Right lobe of liver (tissue), 6 donors: ENCODE measurements around the gene GPC6. TPM values are rescaled to one million over a fixed set of nuclear protein-coding genes. Genes with fewer than 3 reads are reported as not detected.

Experiments
- ATAC-seq, 4 donors: fragments of 200-7000 bp; cut with Tn5 transposase; one replicate each; pipeline ENCODE4 v1.9.1; 2020; ENCODE audit warnings: mild to moderate bottlenecking in 4 of 4, moderate library complexity in 4 of 4
- DNase-seq, 3 donors: peaks; one replicate each; pipeline ENCODE4 v3.0.0-alpha.2; 2020
- H3K27ac ChIP-seq, 3 donors: fragments of 200-600 bp; one replicate each; pipeline ENCODE4 v1.8.0; 2022
- H3K27me3 ChIP-seq, 2 donors: fragments of 200-600 bp; one replicate each; pipeline ENCODE4 v1.8.0; 2022
- H3K36me3 ChIP-seq, 4 donors: fragments of 200-600 bp; sonication (generic) in 1 of 4; one replicate each; pipeline versions ENCODE4 v1.5.1 to v1.8.0; 2017 to 2022; ENCODE audit warnings: control low read depth in 1 of 4
- H3K4me1 ChIP-seq, 4 donors: fragments of 200-600 bp; sonication (generic) in 1 of 4; one replicate each; pipeline versions ENCODE4 v1.5.1 to v1.8.0; 2017 to 2022; ENCODE audit warnings: control low read depth in 1 of 4
- H3K4me3 ChIP-seq, 3 donors: fragments of 200-600 bp; one replicate each; pipeline ENCODE4 v1.8.0; 2022
- H3K9me3 ChIP-seq, 4 donors: fragments of 200-600 bp; sonication (generic) in 1 of 4; one replicate each; pipeline versions ENCODE4 v1.5.1 to v1.8.0; 2017 to 2022; ENCODE audit warnings: control low read depth in 1 of 4
- CTCF ChIP-seq, 4 donors: fragments of 200-600 bp in 3 of 4; fragments of 450-650 bp in 1 of 4; IDR thresholded peaks; one replicate each; pipeline versions ENCODE4 v1.5.1 to v1.8.0; 2016 to 2022; ENCODE audit warnings: antibody characterized with exemption in 4 of 4, mild to moderate bottlenecking in 2 of 4
- POLR2A ChIP-seq: fragments of 450-650 bp; IDR thresholded peaks from one replicate; pipeline ENCODE4 v1.6.1; 2017; ENCODE audit warnings: antibody characterized with exemption, mild to moderate bottlenecking
- WGBS: methylation state at CpG from one replicate; pipeline ENCODE4 v1.1.6; 2018; ENCODE audit warnings: low coverage, low lambda C conversion rate; ENCODE audit not compliant: insufficient coverage; ENCODE audit errors: missing lambda C conversion rate; 5-methylcytosine and 5-hydroxymethylcytosine counted together
- intact Hi-C, 2 donors: fragments of 100-400 bp; cut with DNase I; formaldehyde crosslinking; loops; one replicate each; pipeline versions ENCODE4 v1.11.2 to v1.14.1; 2022
- total RNA-seq, 6 experiments: library from RNA; depleted of rRNA in 2 of 6; stranded (reverse); fragments of >200 nt in 2 of 6; fragmentation: NEBNext Ultra II Directional in 3 of 6; extraction: Animal tissue kit (Norgen Biotek cat#: 25700) in 3 of 6; gene quantifications; one replicate each; pipeline versions ENCODE4 v1.1.0 to v1.2.4, GENCODE V29; 2016 to 2023
- donor health status: DM: no; HTN: yes; CAD: no.
- donor health status: DM: no; HTN: no; CAD: no.
- donor health status: DM: no; HTN: no; CAD: no.
- donor health status: DM: no; HTN: yes; CAD: no.
- donor health status: DM: no; HTN: yes; CAD: no.

GPC6 gene
- total RNA-seq, 6 experiments from 2014 or later: 18.6 to 30.1 (median 20.2) TPM

- TF ChIP-seq POLR2A (no peak), CTCF (IDR thresholded peaks at IDR 0.05) (no peak)
- no peak for ATAC-seq
- no peaks in the 10 kb centered on the region for H3K36me3 ChIP-seq
- 84% methylated on average over 2 of the region's 2 CpGs for WGBS
- no peak overlapping the region for H3K27ac ChIP-seq
- no peak overlapping the region for H3K4me3 ChIP-seq
- intact Hi-C loops: no loop called here
- H3K27me3 ChIP-seq: no peaks in the 10 kb centered on the region
- H3K9me3 ChIP-seq: no peaks in the 10 kb centered on the region
- DNase-seq: no peak
- peaks cover 0 to 11% (median 4%) of the 10 kb centered on the region in 4 donors for H3K4me1 ChIP-seq
Measured at GRCh38 chr13:93774506-93774905, 547.9 kb downstream of the GPC6 start.

- no peaks in the 10 kb centered on the region for H3K36me3 ChIP-seq
- intact Hi-C loops: no loop called here
- no peak overlapping the region for H3K27ac ChIP-seq
- TF ChIP-seq POLR2A (no peak), CTCF (IDR thresholded peaks at IDR 0.05) (no peak)
- no peaks in the 10 kb centered on the region for H3K27me3 ChIP-seq
- peaks cover 0 to 11% (median 4%) of the 10 kb centered on the region in 4 donors for H3K4me1 ChIP-seq
- no peak for ATAC-seq
- H3K4me3 ChIP-seq: no peak overlapping the region
- WGBS: 82% methylated on average over 4 of the region's 4 CpGs
- H3K9me3 ChIP-seq: no peaks in the 10 kb centered on the region
- no peak for DNase-seq
Measured at GRCh38 chr13:93775027-93775426, 548.4 kb downstream of the GPC6 start.

GRCh38 chr13:93775507-93776108 lies 549.0 kb downstream of the GPC6 start:
- intact Hi-C loops: no loop called here
- no peaks in the 10 kb centered on the region for H3K36me3 ChIP-seq
- peaks cover 0 to 11% (median 4%) of the 10 kb centered on the region in 4 donors for H3K4me1 ChIP-seq
- H3K27ac ChIP-seq: peak overlapping the region in 1 of 3 donors; percentile 21
- no peaks in the 10 kb centered on the region for H3K27me3 ChIP-seq
- 15% methylated on average over 8 of the region's 8 CpGs for WGBS
- ATAC-seq (peak in 3 of 4 donors; percentile 16 to 75 (median 61)), DNase-seq (no peak)
- TF ChIP-seq POLR2A (no peak), CTCF (IDR thresholded peaks at IDR 0.05) (no peak)
- H3K4me3 ChIP-seq: no peak overlapping the region
- no peaks in the 10 kb centered on the region for H3K9me3 ChIP-seq

GRCh38 chr13:93776936-93777335 lies 550.3 kb downstream of the GPC6 start:
- no peak overlapping the region for H3K27ac ChIP-seq
- H3K4me3 ChIP-seq: no peak overlapping the region
- intact Hi-C loops: no loop called here
- no peaks in the 10 kb centered on the region for H3K36me3 ChIP-seq
- ATAC-seq (peak in 1 of 4 donors; percentile 26), DNase-seq (no peak)
- H3K27me3 ChIP-seq: no peaks in the 10 kb centered on the region
- no peak for TF ChIP-seq CTCF (IDR thresholded peaks at IDR 0.05)
- no peak for TF ChIP-seq POLR2A
- peaks cover 0 to 7% (median under 1%) of the 10 kb centered on the region in 4 donors for H3K4me1 ChIP-seq
- no peaks in the 10 kb centered on the region for H3K9me3 ChIP-seq
- 83% methylated on average over 5 of the region's 5 CpGs for WGBS
